Activated naive CD8-positive, alpha-beta T cell treated with anti-CD3 and anti-CD28 coated beads, Interleukin-2, amount 10 ng/mL, durations not matched to agents 7 days and 5 days (primary cell): ENCODE data around the gene CATSPERB. TPM values are rescaled to one million over a fixed set of nuclear protein-coding genes. Genes with fewer than 3 reads are reported as not detected.
"Not testable (repeated sequence)": the region's sequence is repeated elsewhere in the genome, so short reads cannot be mapped to it uniquely, and the experiment has no call there.

Source experiments
- ATAC-seq: fragments of 150-1000 bp; cut with Tn5 transposase; one replicate; pipeline ENCODE4 v1.10.0; 2021; ENCODE audit warnings: low read depth, moderate library complexity
- POLR2A ChIA-PET: fragments of 350-600 bp; sonication (Branson Sonifier 250); formaldehyde crosslinking; loops from one replicate; lab custom pipeline; 2021; ENCODE audit warnings: antibody characterized with exemption; lab: Charles Lee
- DNase-seq: peaks from one replicate; pipeline ENCODE4 v3.0.0; 2021
- H3K27ac Mint-ChIP-seq: one replicate; pipeline ENCODE4 v1.8.0; 2022; ENCODE audit warnings: mild to moderate bottlenecking, mixed read lengths
- H3K27me3 Mint-ChIP-seq: one replicate; pipeline ENCODE4 v1.8.0; 2022; ENCODE audit warnings: mild to moderate bottlenecking, moderate library complexity, mixed read lengths
- H3K36me3 Mint-ChIP-seq: one replicate; pipeline ENCODE4 v1.8.0; 2021; ENCODE audit warnings: mild to moderate bottlenecking, mixed read lengths
- H3K4me1 Mint-ChIP-seq: one replicate; pipeline ENCODE4 v1.8.0; 2021; ENCODE audit warnings: mixed read lengths
- H3K4me3 Mint-ChIP-seq: one replicate; pipeline ENCODE4 v1.8.0; 2022; ENCODE audit warnings: mild to moderate bottlenecking, moderate library complexity, mixed read lengths
- H3K9me3 Mint-ChIP-seq: one replicate; pipeline ENCODE4 v1.8.0; 2021; ENCODE audit warnings: mixed read lengths
- total RNA-seq, 2 experiments: library from RNA; stranded (reverse); gene quantifications; one replicate each; pipeline ENCODE4 v1.2.3, GENCODE V29; 2021

The CATSPERB gene
- total RNA-seq, 2 experiments from 2014 or later = 1.9 to 2.3 TPM

- H3K4me3 Mint-ChIP-seq = no peak overlapping the region
- no peaks in the 10 kb centered on the region for H3K36me3 Mint-ChIP-seq
- peaks cover 2% of the 10 kb centered on the region for H3K9me3 Mint-ChIP-seq
- no peak for ATAC-seq
- DNase-seq = no peak
- H3K27me3 Mint-ChIP-seq = no peaks in the 10 kb centered on the region
- no peaks in the 10 kb centered on the region for H3K4me1 Mint-ChIP-seq
- POLR2A ChIA-PET = no interaction called here
- H3K27ac Mint-ChIP-seq = no peak overlapping the region
Measured at GRCh38 chr14:91611528-91611927, 120.4 kb downstream of the CATSPERB start.

GRCh38 chr14:91609161-91609560, 122.7 kb downstream of the CATSPERB start:
- Mint-ChIP-seq H3K9me3 (no peaks in the 10 kb centered on the region), H3K36me3 (no peaks in the 10 kb centered on the region), H3K4me3 (no peak overlapping the region), H3K4me1 (no peaks in the 10 kb centered on the region), H3K27me3 (peaks cover 2% of the 10 kb centered on the region), H3K27ac (no peak overlapping the region)
- ATAC-seq (no peak), DNase-seq (no peak)
- POLR2A ChIA-PET = no interaction called here

DNA sequence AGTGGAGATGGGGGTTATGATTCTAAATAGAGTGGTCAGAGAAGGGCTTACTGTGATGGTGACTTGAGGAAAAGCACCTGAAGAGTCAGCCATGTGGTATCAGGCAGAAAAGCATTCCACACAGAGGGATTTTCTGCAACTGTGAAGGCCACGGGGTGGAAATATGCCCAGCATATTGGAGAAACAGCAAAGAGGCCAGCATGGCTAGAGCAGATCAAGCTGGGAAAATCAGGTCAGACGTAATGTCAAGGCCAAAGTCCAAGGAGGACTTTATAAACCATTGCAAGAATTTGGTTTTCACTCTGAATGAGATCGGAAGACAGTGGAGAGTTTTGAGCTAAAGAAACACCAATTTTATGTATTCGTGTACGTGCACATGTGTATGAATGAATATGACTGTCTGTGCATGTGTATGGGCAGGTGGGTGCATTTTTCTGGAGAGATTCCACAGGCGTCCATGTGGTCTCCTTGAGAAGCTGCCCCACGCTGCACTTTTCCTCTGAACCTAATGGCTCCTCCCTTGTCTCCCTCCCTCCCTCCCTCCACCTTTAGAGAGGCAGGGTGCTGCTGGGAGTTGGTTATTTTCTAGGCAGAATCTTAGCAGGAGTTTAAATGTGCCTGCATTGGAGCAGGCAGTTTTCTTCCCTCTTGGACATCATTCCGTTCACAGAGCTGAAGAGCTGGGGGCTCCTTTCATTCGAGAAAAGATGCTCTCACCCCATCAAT, 124.4 kb downstream of the CATSPERB start:
- no peak for DNase-seq
- H3K36me3 Mint-ChIP-seq = peaks cover 1% of the 10 kb centered on the region
- H3K4me3 Mint-ChIP-seq = no peak overlapping the region
- POLR2A ChIA-PET = no interaction called here
- H3K9me3 Mint-ChIP-seq = no peaks in the 10 kb centered on the region
- H3K27ac Mint-ChIP-seq = no peak overlapping the region
- H3K27me3 Mint-ChIP-seq = peaks cover 4% of the 10 kb centered on the region
- H3K4me1 Mint-ChIP-seq = no peaks in the 10 kb centered on the region
- ATAC-seq = no peak

- Mint-ChIP-seq H3K27me3 (peaks cover 4% of the 10 kb centered on the region), H3K36me3 (peaks cover 1% of the 10 kb centered on the region), H3K9me3 (no peaks in the 10 kb centered on the region), H3K27ac (no peak overlapping the region), H3K4me1 (no peaks in the 10 kb centered on the region), H3K4me3 (no peak overlapping the region)
- POLR2A ChIA-PET = no interaction called here
- ATAC-seq = no peak
- no peak for DNase-seq
Measured at GRCh38 chr14:91606851-91607250, 125.0 kb downstream of the CATSPERB start.

DNA sequence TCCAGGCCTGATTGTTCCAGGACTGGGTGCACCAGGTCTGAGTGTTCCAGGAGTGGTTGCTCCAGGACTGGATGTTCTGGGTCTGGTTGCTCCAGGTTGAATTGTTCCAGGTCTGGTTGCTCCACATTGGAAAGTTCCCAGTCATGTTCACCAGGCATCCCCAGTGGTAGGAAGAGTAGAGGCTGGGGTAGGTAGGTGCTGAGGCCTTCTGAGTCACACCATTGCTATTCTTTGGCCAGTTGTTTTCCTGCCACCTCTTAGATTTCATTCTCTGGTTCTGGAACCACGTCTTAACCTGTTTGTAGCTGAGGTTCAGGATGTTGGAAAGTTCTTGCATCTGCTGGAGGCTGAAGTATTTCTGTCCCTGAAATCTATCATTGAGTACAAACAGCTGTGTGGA, 127.3 kb downstream of the CATSPERB start:
- POLR2A ChIA-PET, ATAC-seq, H3K27ac Mint-ChIP-seq, H3K4me3 Mint-ChIP-seq, DNase-seq, H3K36me3 Mint-ChIP-seq, H3K9me3 Mint-ChIP-seq, H3K4me1 Mint-ChIP-seq: not testable (repeated sequence)
- H3K27me3 Mint-ChIP-seq = peaks cover 10% of the 10 kb centered on the region

- no peak for ATAC-seq
- Mint-ChIP-seq H3K36me3 (peaks cover 1% of the 10 kb centered on the region), H3K27ac (no peak overlapping the region), H3K4me1 (no peaks in the 10 kb centered on the region), H3K9me3 (peaks cover 6% of the 10 kb centered on the region), H3K4me3 (no peak overlapping the region), H3K27me3 (peaks cover 12% of the 10 kb centered on the region)
- no peak for DNase-seq
- POLR2A ChIA-PET = no interaction called here
Measured at GRCh38 chr14:91599994-91600393, 131.9 kb downstream of the CATSPERB start.

DNA sequence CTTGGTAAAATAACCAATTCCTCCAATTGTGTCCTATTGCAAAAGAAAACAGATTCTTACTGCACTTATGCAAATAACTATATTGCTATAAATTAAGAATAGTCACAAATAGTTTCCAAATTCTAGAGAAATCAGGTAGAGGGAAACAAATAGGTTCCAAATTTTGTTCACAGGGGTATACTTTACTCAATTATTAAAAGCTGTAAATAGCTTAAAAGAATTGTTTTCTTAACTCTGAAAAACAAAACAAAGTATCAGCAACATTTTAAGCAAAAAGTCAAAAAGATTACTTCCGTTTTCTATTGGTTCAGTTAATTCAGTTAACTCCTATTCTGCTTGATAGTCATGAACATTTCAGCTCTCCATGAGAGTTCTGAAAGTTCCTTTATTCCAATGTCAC, 136.2 kb downstream of the CATSPERB start:
- H3K4me3 Mint-ChIP-seq = no peak overlapping the region
- peaks cover 13% of the 10 kb centered on the region for H3K9me3 Mint-ChIP-seq
- H3K36me3 Mint-ChIP-seq = no peaks in the 10 kb centered on the region
- H3K27me3 Mint-ChIP-seq = peaks cover 2% of the 10 kb centered on the region
- H3K27ac Mint-ChIP-seq = no peak overlapping the region
- DNase-seq (no peak), ATAC-seq (no peak)
- POLR2A ChIA-PET = no interaction called here
- no peaks in the 10 kb centered on the region for H3K4me1 Mint-ChIP-seq

GRCh38 chr14:91593957-91594356, 137.9 kb downstream of the CATSPERB start:
- H3K4me3 Mint-ChIP-seq, H3K27me3 Mint-ChIP-seq, POLR2A ChIA-PET, DNase-seq, ATAC-seq, H3K4me1 Mint-ChIP-seq, H3K36me3 Mint-ChIP-seq: not testable (repeated sequence)
- peak overlapping the region; percentile 2 for H3K27ac Mint-ChIP-seq
- H3K9me3 Mint-ChIP-seq = peaks cover 13% of the 10 kb centered on the region

- Mint-ChIP-seq H3K4me1 (no peaks in the 10 kb centered on the region), H3K27me3 (peaks cover 4% of the 10 kb centered on the region), H3K4me3 (no peak overlapping the region), H3K27ac (no peak overlapping the region), H3K9me3 (peaks cover 11% of the 10 kb centered on the region), H3K36me3 (no peaks in the 10 kb centered on the region)
- DNase-seq (no peak), ATAC-seq (no peak)
- POLR2A ChIA-PET = no interaction called here
Measured at GRCh38 chr14:91586410-91586809, 145.5 kb downstream of the CATSPERB start.

GRCh38 chr14:91585856-91586255, 146.0 kb downstream of the CATSPERB start:
- no peak for ATAC-seq
- no peak overlapping the region for H3K4me3 Mint-ChIP-seq
- no peaks in the 10 kb centered on the region for H3K4me1 Mint-ChIP-seq
- no peak overlapping the region for H3K27ac Mint-ChIP-seq
- POLR2A ChIA-PET = no interaction called here
- no peaks in the 10 kb centered on the region for H3K36me3 Mint-ChIP-seq
- H3K27me3 Mint-ChIP-seq = peaks cover 10% of the 10 kb centered on the region
- DNase-seq = no peak
- peaks cover 11% of the 10 kb centered on the region for H3K9me3 Mint-ChIP-seq

GRCh38 chr14:91582761-91583160, 149.1 kb downstream of the CATSPERB start:
- POLR2A ChIA-PET = no interaction called here
- Mint-ChIP-seq H3K27me3 (peaks cover 11% of the 10 kb centered on the region), H3K4me3 (no peak overlapping the region)

DNA sequence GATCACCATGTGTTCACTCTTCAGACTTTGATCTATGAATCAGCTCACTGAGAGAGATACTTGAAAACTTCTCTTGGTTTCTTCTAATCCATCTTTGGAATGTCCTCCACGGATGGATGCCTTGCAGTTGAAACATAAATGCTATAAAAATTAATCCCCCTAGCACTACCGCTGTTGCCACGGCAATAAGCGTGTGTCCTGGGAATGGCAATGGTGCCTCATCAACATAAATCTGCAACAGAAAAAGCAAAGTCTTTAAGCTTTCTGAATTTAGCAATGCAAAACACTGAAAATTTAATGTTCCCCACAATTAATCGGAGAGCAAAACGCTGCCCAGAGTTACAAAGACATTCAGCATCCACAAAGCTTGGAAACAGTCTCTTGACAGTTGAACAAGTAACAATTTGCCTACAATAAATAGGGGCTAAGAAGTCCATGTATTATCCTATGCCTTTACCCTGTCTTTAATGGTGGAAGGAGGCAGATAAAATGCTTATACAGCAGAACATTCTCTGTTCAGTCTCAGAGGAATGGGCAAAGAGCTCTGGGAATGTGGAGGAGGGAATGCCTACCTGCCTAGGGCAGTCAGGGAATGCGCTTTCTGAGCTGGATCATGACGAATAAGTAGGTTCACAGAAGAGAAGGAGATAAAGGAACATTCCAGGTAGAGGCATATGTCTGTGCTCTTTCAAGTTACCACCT, 150.9 kb downstream of the CATSPERB start:
- Mint-ChIP-seq H3K4me1 (peaks cover 5% of the 10 kb centered on the region), H3K4me3 (no peak overlapping the region), H3K27me3 (peaks cover 12% of the 10 kb centered on the region), H3K36me3 (no peaks in the 10 kb centered on the region), H3K9me3 (peaks cover 9% of the 10 kb centered on the region), H3K27ac (no peak overlapping the region)
- ATAC-seq (no peak), DNase-seq (no peak)
- POLR2A ChIA-PET = no interaction called here

More at GRCh38 chr14:91582761-91583160, 149.1 kb downstream of the CATSPERB start:
- Mint-ChIP-seq H3K36me3 (no peaks in the 10 kb centered on the region), H3K4me1 (no peaks in the 10 kb centered on the region), H3K27ac (no peak overlapping the region), H3K9me3 (peaks cover 11% of the 10 kb centered on the region)
- ATAC-seq (no peak), DNase-seq (no peak)

DNA sequence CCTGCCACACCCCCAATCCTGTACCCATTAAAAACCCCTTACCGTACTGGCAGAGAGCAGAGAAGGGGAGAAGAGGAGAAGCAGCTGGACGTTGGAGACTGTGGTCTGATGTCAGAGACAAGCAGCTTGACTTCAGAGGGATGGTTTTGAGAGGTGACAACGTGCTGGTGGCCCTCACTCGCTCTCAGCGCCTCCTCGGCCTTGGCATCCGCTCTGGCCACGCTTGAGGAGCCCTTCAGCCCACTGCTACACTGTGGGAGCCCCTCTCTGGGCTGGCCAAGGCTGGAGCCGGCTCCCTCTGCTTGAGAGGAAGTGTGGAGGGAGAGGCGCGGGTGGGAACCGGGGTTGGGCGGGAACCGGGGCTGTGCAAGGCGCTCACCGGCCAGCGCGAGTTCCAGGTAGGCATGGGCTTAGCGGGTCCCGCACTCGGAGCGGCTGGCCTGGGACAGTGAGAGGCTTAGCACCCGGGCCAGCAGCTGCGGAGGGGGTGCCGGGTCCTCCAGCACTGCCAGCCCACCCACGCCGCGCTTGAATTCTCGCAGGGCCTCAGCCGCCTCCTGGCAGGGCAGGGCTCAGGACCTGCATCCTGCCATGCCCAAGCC, 154.2 kb downstream of the CATSPERB start:
- H3K36me3 Mint-ChIP-seq = no peaks in the 10 kb centered on the region
- H3K27ac Mint-ChIP-seq = no peak overlapping the region
- no peak for DNase-seq
- POLR2A ChIA-PET = no interaction called here
- no peak overlapping the region for H3K4me3 Mint-ChIP-seq
- no peak for ATAC-seq
- H3K27me3 Mint-ChIP-seq = peaks cover 33% of the 10 kb centered on the region
- H3K4me1 Mint-ChIP-seq = peaks cover 15% of the 10 kb centered on the region
- H3K9me3 Mint-ChIP-seq = no peaks in the 10 kb centered on the region
